Epithelial cell of prostate (primary cell): ENCODE measurements around the gene GTF2A1L.
A peak's percentile ranks its signal among the peaks of the same experiment; 100 is the strongest.
"Not testable (repeated sequence)": the region's sequence is repeated elsewhere in the genome, so short reads cannot be mapped to it uniquely, and the experiment has no call there.

Experiments
- DNase-seq: peaks from one replicate; pipeline ENCODE4 v3.0.0-alpha.2; 2011; ENCODE audit warnings: low read depth, low spot score
- H3K27ac ChIP-seq: fragments of 450-650 bp; 2 replicates; pipeline ENCODE4 v1.5.1; 2017; ENCODE audit warnings: mild to moderate bottlenecking

GTF2A1L gene

GRCh38 chr2:48694149-48694548 lies 76.5 kb downstream of the GTF2A1L start:
- DNase-seq, result no peak

GRCh38 chr2:48695991-48696390 lies 78.3 kb downstream of the GTF2A1L start:
- H3K27ac ChIP-seq, result no peak overlapping the region
- DNase-seq, result no peak

More at GRCh38 chr2:48694149-48694548, 76.5 kb downstream of the GTF2A1L start:
- peak overlapping the region; percentile 50 for H3K27ac ChIP-seq

GRCh38 chr2:48696881-48697280 lies 79.2 kb downstream of the GTF2A1L start:
- no peak for DNase-seq
- no peak overlapping the region for H3K27ac ChIP-seq

GRCh38 chr2:48699348-48699930 lies 81.8 kb downstream of the GTF2A1L start:
- H3K27ac ChIP-seq, result no peak overlapping the region
- no peak for DNase-seq

GRCh38 chr2:48703621-48704020 lies 86.0 kb downstream of the GTF2A1L start:
- not testable (repeated sequence) for DNase-seq, H3K27ac ChIP-seq

GRCh38 chr2:48707466-48707865 lies 89.8 kb downstream of the GTF2A1L start:
- peak overlapping the region; percentile 22 for H3K27ac ChIP-seq
- no peak for DNase-seq

- no peak for DNase-seq
- no peak overlapping the region for H3K27ac ChIP-seq
Measured at GRCh38 chr2:48709096-48710034, 91.7 kb downstream of the GTF2A1L start.

- H3K27ac ChIP-seq, result peak overlapping the region; percentile 70
- no peak for DNase-seq
Measured at GRCh38 chr2:48711343-48711742, 93.7 kb downstream of the GTF2A1L start.

- peak overlapping the region; percentile 70 for H3K27ac ChIP-seq
- DNase-seq, result no peak
Measured at GRCh38 chr2:48712151-48712550, 94.5 kb downstream of the GTF2A1L start.

GRCh38 chr2:48713647-48714046 lies 96.0 kb downstream of the GTF2A1L start:
- no peak for DNase-seq
- peak overlapping the region; percentile 74 for H3K27ac ChIP-seq

- DNase-seq, result no peak
- H3K27ac ChIP-seq, result peak overlapping the region; percentile 74
Measured at GRCh38 chr2:48714245-48714644, 96.6 kb downstream of the GTF2A1L start.

GRCh38 chr2:48715042-48715899 lies 97.6 kb downstream of the GTF2A1L start:
- peak overlapping the region; percentile 74 for H3K27ac ChIP-seq
- DNase-seq, result peak; percentile 74

GRCh38 chr2:48715956-48716355 lies 98.3 kb downstream of the GTF2A1L start:
- peak overlapping the region; percentile 74 for H3K27ac ChIP-seq
- no peak for DNase-seq

- H3K27ac ChIP-seq, result no peak overlapping the region
- DNase-seq, result no peak
Measured at GRCh38 chr2:48717846-48718245, 100.2 kb downstream of the GTF2A1L start.

GRCh38 chr2:48719480-48720177 lies 102.0 kb downstream of the GTF2A1L start:
- no peak for DNase-seq
- H3K27ac ChIP-seq, result no peak overlapping the region

GRCh38 chr2:48721158-48721557 lies 103.5 kb downstream of the GTF2A1L start:
- no peak for DNase-seq

GRCh38 chr2:48722391-48722790 lies 104.7 kb downstream of the GTF2A1L start:
- H3K27ac ChIP-seq, result peak overlapping the region; percentile 81
- DNase-seq, result no peak

More at GRCh38 chr2:48721158-48721557, 103.5 kb downstream of the GTF2A1L start:
- H3K27ac ChIP-seq, result no peak overlapping the region

GRCh38 chr2:48723129-48723528 lies 105.5 kb downstream of the GTF2A1L start:
- peak; percentile 78 for DNase-seq
- peak overlapping the region; percentile 81 for H3K27ac ChIP-seq

GRCh38 chr2:48724278-48724677 lies 106.6 kb downstream of the GTF2A1L start:
- no peak for DNase-seq
- H3K27ac ChIP-seq, result no peak overlapping the region
